GM13976 (cell line): ENCODE measurements around the gene DRGX.

Source experiments
- DNase-seq: peaks from one replicate; pipeline ENCODE4 v3.0.0; 2012; ENCODE audit warnings: low spot score
- in situ Hi-C: fragments of 300-500 bp; cut with MboI; formaldehyde crosslinking; loops from one replicate; pipeline ENCODE4 v1.12.0; 2022; ENCODE audit warnings: low sequenced_read_pairs, mixed read lengths, inconsistent platforms; ENCODE audit not compliant: unreplicated experiment
- TF ChIP-seq, protein P1 (sequence below): IDR thresholded peaks from 2 replicates; pipeline ENCODE4 v1.5.1; 2012; ENCODE audit warnings: borderline replicate concordance, mild to moderate bottlenecking; ENCODE audit not compliant: insufficient read depth; ENCODE audit errors: extremely low read depth, missing control alignments, control extremely low read depth

Gene DRGX

DNA sequence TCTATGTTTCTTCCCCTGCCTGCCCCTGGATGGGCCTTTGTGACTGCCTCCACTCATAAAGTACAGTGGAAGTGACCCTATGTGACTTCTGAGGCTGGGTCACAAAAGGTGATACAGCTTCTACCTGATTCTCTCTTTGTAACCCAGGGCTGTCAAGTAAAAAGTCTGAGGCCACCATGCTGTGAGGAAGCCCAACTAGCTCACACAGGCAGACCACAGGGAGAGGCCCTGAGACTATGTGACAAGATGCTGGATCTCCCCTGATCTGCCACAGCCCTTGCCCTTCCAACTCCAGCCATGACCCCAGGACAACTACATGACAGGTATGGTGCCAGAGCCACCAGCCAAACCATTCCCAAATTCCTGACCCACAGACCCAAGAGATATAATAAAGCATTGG, 45.8 kb downstream of the DRGX start:
- in situ Hi-C loops, result no loop called here
- TF ChIP-seq, protein P1, sequence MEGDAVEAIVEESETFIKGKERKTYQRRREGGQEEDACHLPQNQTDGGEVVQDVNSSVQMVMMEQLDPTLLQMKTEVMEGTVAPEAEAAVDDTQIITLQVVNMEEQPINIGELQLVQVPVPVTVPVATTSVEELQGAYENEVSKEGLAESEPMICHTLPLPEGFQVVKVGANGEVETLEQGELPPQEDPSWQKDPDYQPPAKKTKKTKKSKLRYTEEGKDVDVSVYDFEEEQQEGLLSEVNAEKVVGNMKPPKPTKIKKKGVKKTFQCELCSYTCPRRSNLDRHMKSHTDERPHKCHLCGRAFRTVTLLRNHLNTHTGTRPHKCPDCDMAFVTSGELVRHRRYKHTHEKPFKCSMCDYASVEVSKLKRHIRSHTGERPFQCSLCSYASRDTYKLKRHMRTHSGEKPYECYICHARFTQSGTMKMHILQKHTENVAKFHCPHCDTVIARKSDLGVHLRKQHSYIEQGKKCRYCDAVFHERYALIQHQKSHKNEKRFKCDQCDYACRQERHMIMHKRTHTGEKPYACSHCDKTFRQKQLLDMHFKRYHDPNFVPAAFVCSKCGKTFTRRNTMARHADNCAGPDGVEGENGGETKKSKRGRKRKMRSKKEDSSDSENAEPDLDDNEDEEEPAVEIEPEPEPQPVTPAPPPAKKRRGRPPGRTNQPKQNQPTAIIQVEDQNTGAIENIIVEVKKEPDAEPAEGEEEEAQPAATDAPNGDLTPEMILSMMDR, result no peak
- DNase-seq, result no peak

DNA sequence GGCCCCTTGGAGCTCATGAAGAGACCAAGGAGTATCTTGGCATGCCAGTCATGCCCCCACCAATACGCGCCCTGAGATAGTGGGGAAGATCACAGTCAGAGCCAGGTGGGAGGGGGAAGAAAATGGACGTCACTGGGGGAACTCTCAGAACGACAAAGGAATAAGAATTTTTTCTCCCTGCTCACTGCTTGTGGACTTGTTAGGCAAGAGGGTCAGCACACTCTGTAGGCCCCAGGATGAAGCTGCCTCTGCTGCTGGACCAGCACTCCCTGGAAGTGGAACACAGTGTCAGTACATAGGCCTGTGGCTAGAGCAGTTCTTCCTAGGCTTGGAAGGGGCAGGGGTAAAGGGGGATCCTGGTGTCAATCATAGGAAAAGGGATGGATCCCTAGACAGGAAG, 46.5 kb downstream of the DRGX start:
- DNase-seq, result no peak
- TF ChIP-seq, protein P1, result no peak
- in situ Hi-C loops, result no loop called here

DNA sequence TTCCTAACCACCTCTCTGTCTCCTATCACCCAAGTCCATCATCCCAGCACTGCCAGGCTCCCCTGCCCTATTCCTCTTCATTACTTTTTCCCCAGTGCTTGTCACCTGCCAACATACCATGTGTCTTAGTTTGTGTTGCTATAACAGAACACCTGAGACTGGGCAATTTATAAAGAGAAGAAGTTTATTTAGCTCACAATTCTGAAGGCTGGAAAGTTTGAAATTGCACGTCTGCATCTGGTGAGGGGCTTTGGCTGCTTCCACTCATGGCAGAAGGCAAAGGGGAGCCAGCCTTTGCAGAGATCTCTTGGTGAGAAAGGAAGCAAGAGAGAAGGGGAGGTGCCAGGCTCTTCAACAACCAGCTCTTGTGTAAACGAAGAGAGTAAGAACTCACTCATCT, 47.3 kb downstream of the DRGX start:
- TF ChIP-seq, protein P1, result no peak
- no peak for DNase-seq
- in situ Hi-C loops, result no loop called here

DNA sequence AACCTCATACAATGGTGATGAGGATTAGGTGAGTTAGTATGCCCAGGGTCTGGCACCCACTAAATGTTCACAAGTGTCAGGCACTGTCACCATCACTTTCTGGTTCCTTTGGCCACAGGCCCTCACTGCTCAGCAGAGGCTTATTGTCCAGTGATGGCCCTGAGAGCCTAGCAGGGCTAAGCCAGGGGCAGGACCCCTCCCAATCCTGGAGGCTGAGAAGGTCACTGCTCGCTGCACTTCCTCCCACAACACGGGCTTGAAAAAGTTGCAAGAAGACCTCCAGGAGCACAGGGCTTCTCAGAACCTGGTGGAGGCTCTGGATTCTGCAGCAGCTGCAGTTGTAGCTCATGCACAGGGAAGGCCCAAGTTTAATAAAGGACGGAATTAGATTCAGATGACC, 48.1 kb downstream of the DRGX start:
- DNase-seq, result no peak
- TF ChIP-seq, protein P1, result no peak

DNA sequence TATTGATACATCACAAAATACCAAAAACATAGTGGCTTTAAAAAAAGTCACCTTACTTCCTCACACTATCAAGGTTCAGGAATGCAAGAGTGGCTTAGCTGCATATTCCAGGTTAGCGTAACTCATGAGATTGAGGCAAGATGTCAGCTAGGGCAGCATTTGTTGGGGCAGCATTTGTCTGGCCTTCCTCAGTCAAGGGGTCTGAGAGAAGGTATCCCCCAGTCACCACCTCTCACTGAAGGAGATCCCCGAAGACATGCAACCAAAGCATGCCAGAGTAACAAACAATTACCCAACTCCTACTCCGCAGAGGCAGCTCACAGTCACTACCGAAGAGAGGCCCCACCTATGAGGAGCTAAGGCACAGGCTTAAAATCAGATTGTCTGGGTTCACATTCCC, 48.5 kb downstream of the DRGX start:
- no peak for DNase-seq
- in situ Hi-C loops, result no loop called here
- TF ChIP-seq, protein P1, result no peak

More for the DNA sequence above, 48.1 kb downstream of the DRGX start:
- in situ Hi-C loops, result no loop called here

DNA sequence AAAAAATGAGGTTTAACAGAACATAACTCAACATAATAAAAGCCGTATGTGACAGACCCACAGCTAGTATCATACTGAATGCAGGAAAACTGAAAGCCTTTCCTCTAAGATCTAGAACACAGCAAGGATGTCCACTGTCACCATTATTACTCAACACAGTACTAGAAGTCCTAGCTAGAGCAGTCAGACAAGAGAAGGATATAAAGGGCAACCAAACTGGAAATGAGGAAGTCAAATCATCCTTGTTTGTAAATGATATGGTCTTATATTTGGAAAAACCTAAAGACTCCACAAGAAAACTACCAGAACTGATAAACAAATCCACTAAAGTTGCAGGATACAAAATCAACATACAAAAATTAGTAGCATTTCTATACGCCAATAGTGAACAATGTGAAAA, 51.0 kb downstream of the DRGX start:
- in situ Hi-C loops, result no loop called here
- no peak for DNase-seq
- TF ChIP-seq, protein P1, result no peak

DNA sequence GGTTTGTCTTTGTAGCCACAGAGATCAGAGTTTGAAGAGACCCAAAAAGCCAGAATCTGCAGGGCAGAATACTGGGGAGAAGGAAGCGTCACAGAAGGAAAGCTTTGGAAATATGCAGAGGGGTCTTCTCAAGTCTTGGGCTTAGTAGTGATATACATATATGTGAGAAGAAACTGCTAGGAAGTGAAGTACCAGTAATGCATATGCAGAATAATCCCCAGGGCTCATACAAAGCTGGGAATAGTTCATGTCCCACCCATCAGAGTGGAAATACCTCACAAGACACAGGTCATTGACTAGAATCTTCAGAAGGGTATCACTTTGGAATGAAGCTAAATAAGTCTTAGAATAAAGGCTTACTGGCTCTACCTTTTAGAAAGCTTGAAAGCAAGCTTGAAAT, 57.3 kb downstream of the DRGX start:
- no peak for DNase-seq
- TF ChIP-seq, protein P1, result no peak
- in situ Hi-C loops, result no loop called here
